ENCODE results near the gene SPATA20. TPM values are rescaled to one million over a fixed set of nuclear protein-coding genes. Genes with fewer than 3 reads are reported as not detected.

The SPATA20 gene
- total and polyA plus RNA-seq, 2 of the 8 experiments (the other 6 are each of a cell fraction or from before 2014, with no cell fraction given), result 16.2 to 17.5 TPM

DNA sequence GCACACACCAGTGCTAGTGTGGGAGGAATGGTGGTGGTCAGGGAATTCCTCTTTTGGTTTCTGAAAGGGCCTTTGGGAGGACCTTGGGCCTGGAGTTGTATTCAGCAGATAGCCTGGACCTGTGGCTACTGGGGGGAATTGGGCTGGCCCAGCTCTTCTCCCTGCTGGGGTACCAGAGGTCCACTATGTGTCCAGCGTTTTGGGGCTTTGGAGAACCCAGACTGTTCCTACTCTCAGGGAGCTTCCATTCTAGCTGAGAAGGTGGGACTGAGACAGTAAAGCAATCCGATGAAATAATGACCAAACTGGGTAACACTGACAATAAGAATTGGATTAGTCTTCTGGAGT is 12.0 kb upstream of the SPATA20 start (continued):
- TF ChIP-seq, protein P1, sequence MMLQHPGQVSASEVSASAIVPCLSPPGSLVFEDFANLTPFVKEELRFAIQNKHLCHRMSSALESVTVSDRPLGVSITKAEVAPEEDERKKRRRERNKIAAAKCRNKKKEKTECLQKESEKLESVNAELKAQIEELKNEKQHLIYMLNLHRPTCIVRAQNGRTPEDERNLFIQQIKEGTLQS (IDR thresholded peaks at IDR 0.05; ENCODE audit: insufficient read depth, low read depth, low read length), result no peak
- TF ChIP-seq ASH2L (IDR thresholded peaks at IDR 0.05; ENCODE audit: low read length), result no peak
- no peak for TF ChIP-seq BCL11A (IDR thresholded peaks at IDR 0.05; ENCODE audit: low read depth in 2 of 2, low read length in 2 of 2)
- no peak for TF ChIP-seq CTBP2 (IDR thresholded peaks at IDR 0.05; ENCODE audit: borderline replicate concordance, insufficient read depth, insufficient read length, low read length)
- TF ChIP-seq SIRT6 (IDR thresholded peaks at IDR 0.05; ENCODE audit: low read length), result no peak
